ENCODE measurements around the gene CCDC120. TPM values are rescaled to one million over a fixed set of nuclear protein-coding genes. Genes with fewer than 3 reads are reported as not detected.

CCDC120 gene
- total RNA-seq, 2 experiments from 2014 or later: 1.4 to 3.6 TPM

GRCh38 chrX:49110417-49110816 lies 51.6 kb downstream of the CCDC120 start:
- no peak overlapping the region for H3K4me2 ChIP-seq (ENCODE audit: low read length)
- POLR2A ChIA-PET: interaction anchor here (0.5 to 1.0 kb wide), 2 partner anchors 10 to 153 kb away, joined by 3 to 4 read pairs; no protein-coding TSS in a partner anchor
- H3K9me3 ChIP-seq (ENCODE audit: low read length): no peaks in the 10 kb centered on the region
- no peak overlapping the region for H2AFZ ChIP-seq (ENCODE audit: low read length)
- CTCF ChIA-PET (ENCODE audit: unreplicated experiment): no interaction called here
- intact Hi-C loops (cut with micrococcal nuclease; ENCODE audit: unreplicated experiment): no loop called here
- TF ChIP-seq, protein P1, sequence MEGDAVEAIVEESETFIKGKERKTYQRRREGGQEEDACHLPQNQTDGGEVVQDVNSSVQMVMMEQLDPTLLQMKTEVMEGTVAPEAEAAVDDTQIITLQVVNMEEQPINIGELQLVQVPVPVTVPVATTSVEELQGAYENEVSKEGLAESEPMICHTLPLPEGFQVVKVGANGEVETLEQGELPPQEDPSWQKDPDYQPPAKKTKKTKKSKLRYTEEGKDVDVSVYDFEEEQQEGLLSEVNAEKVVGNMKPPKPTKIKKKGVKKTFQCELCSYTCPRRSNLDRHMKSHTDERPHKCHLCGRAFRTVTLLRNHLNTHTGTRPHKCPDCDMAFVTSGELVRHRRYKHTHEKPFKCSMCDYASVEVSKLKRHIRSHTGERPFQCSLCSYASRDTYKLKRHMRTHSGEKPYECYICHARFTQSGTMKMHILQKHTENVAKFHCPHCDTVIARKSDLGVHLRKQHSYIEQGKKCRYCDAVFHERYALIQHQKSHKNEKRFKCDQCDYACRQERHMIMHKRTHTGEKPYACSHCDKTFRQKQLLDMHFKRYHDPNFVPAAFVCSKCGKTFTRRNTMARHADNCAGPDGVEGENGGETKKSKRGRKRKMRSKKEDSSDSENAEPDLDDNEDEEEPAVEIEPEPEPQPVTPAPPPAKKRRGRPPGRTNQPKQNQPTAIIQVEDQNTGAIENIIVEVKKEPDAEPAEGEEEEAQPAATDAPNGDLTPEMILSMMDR (conservative IDR thresholded peaks at IDR 0.05; ENCODE audit: low read length): no peak
- no peaks in the 10 kb centered on the region for H3K9me2 ChIP-seq (ENCODE audit: insufficient read depth, low read length)
- no peak for DNase-seq (ENCODE audit: low spot score)
- H3K36me3 ChIP-seq (ENCODE audit: insufficient read depth, low read length): peaks cover 19% of the 10 kb centered on the region
- no TSS peak for BruUV-seq (replicated peaks)
- no peaks in the 10 kb centered on the region for H4K20me1 ChIP-seq (ENCODE audit: insufficient read depth, low read length)
- no peak overlapping the region for H3K4me3 ChIP-seq (ENCODE audit: low read depth, low read length, poor library complexity, severe bottlenecking)
- H3K79me2 ChIP-seq (ENCODE audit: insufficient read depth, low read depth, low read length): no peaks in the 10 kb centered on the region
- no peak overlapping the region for H3K27ac ChIP-seq (ENCODE audit: low read depth, low read length, poor library complexity, severe bottlenecking)
- H3K4me1 ChIP-seq (ENCODE audit: insufficient read depth, low read length, poor library complexity, severe bottlenecking): no peaks in the 10 kb centered on the region

- H3K27ac ChIP-seq (ENCODE audit: low read depth, low read length, poor library complexity, severe bottlenecking): no peak overlapping the region
- H3K4me3 ChIP-seq (ENCODE audit: low read depth, low read length, poor library complexity, severe bottlenecking): no peak overlapping the region
- H3K9me2 ChIP-seq (ENCODE audit: insufficient read depth, low read length): no peaks in the 10 kb centered on the region
- ChIA-PET POLR2A (interaction anchor here (0.7 kb wide), 1 partner anchor 79 kb away, joined by 4 read pairs; no protein-coding TSS in a partner anchor), CTCF (ENCODE audit: unreplicated experiment) (no interaction called here)
- H2AFZ ChIP-seq (ENCODE audit: low read length): no peak overlapping the region
- intact Hi-C loops (cut with micrococcal nuclease; ENCODE audit: unreplicated experiment): no loop called here
- peaks cover 23% of the 10 kb centered on the region for H3K36me3 ChIP-seq (ENCODE audit: insufficient read depth, low read length)
- no peaks in the 10 kb centered on the region for H3K4me1 ChIP-seq (ENCODE audit: insufficient read depth, low read length, poor library complexity, severe bottlenecking)
- no peak for TF ChIP-seq EZH2phosphoT487 (IDR thresholded peaks at IDR 0.05; ENCODE audit: borderline replicate concordance, low read depth, low read length)
- TF ChIP-seq, protein P1 (conservative IDR thresholded peaks at IDR 0.05; ENCODE audit: low read length): no peak
- BruUV-seq (replicated peaks): no TSS peak
- no peak for DNase-seq (ENCODE audit: low spot score)
- H3K9me3 ChIP-seq (ENCODE audit: low read length): no peaks in the 10 kb centered on the region
- H3K79me2 ChIP-seq (ENCODE audit: insufficient read depth, low read depth, low read length): no peaks in the 10 kb centered on the region
- H4K20me1 ChIP-seq (ENCODE audit: insufficient read depth, low read length): no peaks in the 10 kb centered on the region
- H3K4me2 ChIP-seq (ENCODE audit: low read length): no peak overlapping the region
Measured at GRCh38 chrX:49111791-49112190, 53.0 kb downstream of the CCDC120 start.

DNA sequence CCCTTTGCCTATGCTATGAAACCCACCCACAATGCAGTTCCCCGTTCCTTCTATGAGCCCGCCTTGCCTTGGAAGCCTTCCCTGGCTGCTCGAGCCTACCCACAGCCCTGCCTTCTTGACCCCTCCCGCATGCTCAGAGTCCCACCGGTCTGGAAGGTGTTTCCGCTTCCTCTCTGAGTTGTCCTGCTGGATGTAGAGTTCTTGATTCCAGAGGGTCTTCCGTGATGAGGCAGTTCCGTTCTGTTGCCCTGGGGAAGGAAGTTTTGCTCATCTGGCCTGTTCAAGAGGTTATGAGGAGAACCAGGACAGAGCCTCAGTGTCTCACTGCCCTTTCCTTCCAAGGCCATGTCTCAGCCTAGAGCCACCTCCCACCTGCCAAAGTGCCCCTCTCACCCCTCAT lies 57.3 kb downstream of the CCDC120 start:
- no peak for DNase-seq (ENCODE audit: low spot score)
- no peaks in the 10 kb centered on the region for H4K20me1 ChIP-seq (ENCODE audit: insufficient read depth, low read length)
- H3K27ac ChIP-seq (ENCODE audit: low read depth, low read length, poor library complexity, severe bottlenecking): no peak overlapping the region
- H3K36me3 ChIP-seq (ENCODE audit: insufficient read depth, low read length): peaks cover 31% of the 10 kb centered on the region
- H3K4me3 ChIP-seq (ENCODE audit: low read depth, low read length, poor library complexity, severe bottlenecking): no peak overlapping the region
- intact Hi-C loops (cut with micrococcal nuclease; ENCODE audit: unreplicated experiment): no loop called here
- H3K9me3 ChIP-seq (ENCODE audit: low read length): no peaks in the 10 kb centered on the region
- BruUV-seq (replicated peaks): no TSS peak
- no peaks in the 10 kb centered on the region for H3K4me1 ChIP-seq (ENCODE audit: insufficient read depth, low read length, poor library complexity, severe bottlenecking)
- TF ChIP-seq EZH2phosphoT487 (IDR thresholded peaks at IDR 0.05; ENCODE audit: borderline replicate concordance, low read depth, low read length): no peak
- TF ChIP-seq, protein P1 (conservative IDR thresholded peaks at IDR 0.05; ENCODE audit: low read length): no peak
- no peak overlapping the region for H2AFZ ChIP-seq (ENCODE audit: low read length)
- H3K4me2 ChIP-seq (ENCODE audit: low read length): no peak overlapping the region
- CTCF ChIA-PET (ENCODE audit: unreplicated experiment): no interaction called here
- H3K79me2 ChIP-seq (ENCODE audit: insufficient read depth, low read depth, low read length): no peaks in the 10 kb centered on the region
- POLR2A ChIA-PET: interaction anchor here (0.7 kb wide), 1 partner anchor 153 kb away, joined by 6 read pairs; no protein-coding TSS in a partner anchor
- no peaks in the 10 kb centered on the region for H3K9me2 ChIP-seq (ENCODE audit: insufficient read depth, low read length)
